Activated CD4-positive, alpha-beta T cell treated with anti-CD3 and anti-CD28 coated beads for 48 hours (primary cell): Measurements from ENCODE around the gene LDLR.
A peak's percentile ranks its signal among the peaks of the same experiment; 100 is the strongest.
"Not testable (repeated sequence)": the region's sequence is repeated elsewhere in the genome, so short reads cannot be mapped to it uniquely, and the experiment has no call there.

Source experiments
- DNase-seq: peaks from one replicate; pipeline ENCODE4 v3.0.0-alpha.2; 2020

Gene LDLR

DNA sequence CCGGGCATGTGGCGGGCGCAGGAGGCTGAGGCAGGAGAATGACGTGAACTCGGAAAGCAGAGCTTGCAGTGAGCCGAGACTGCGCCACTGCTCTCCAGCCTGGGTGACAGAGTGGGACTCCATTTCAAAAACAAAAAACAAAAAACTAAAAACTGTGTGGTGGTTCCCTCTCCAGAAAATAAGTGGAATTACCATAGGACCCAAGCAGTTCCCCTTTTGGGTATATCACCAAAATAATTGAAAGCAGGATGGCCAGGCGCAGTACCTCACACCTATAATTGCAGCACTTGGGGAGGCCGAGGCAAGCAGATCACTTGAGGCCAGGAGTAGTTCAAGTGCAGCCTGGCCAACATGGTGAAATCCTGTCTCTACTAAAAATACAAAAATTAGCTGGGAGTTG lies 15.7 kb upstream of the LDLR start:
- DNase-seq, result no peak

- not testable (repeated sequence) for DNase-seq
Measured at GRCh38 chr19:11076792-11077191, 12.5 kb upstream of the LDLR start.

DNA sequence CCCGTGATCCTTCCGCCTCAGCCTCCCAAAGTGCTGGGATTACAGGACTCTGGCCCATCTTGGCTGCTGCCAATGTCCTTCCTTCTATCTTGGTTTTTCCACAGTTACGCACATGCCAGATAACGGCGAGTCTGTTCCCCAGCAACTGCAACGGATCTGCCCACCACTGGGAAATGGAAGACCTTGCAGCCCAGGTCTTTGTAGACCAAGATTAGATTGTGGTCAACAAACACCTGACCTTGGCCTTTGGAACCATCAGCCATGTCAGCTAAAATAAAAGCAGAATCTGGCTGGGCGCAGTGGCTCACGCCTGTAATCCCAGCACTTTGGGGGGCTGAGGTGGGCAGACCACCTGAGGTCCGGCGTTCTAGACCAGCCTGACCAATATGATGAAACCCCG lies 10.4 kb upstream of the LDLR start:
- DNase-seq, result no peak

- no peak for DNase-seq
Measured at GRCh38 chr19:11079999-11080398, 9.3 kb upstream of the LDLR start.

DNA sequence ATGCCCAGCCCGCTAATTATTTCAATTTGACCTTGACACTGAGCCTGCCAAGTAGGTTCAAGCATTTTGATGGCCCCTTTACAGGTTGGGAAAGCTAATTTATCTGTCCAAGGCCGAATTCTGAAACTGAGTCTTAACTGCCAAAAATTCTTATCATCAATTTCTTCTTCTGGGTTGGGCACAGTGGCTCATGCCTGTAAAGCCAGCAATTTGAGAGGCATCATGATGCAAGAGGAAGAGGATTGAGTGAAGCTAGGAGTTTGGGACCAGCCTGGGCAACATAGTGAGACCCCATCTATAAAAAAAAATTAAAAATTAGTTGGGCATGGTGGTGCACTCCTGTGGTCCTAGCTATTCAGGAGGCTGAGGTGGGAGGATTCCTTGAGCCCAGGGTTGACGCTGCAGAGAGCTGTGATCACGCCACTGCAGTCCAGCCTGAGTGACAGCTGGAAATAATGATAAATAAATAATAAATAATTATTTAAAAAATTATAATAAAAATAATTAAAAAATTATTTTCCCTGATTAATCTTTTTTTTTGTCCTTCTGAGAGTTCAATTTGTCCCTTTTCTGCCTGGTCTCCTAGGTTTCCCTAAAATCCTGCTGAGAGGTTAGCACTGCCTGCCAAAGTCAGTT lies 1.3 kb upstream of the LDLR start:
- no peak for DNase-seq

GRCh38 chr19:11088506-11089253 lies 583 bp upstream of the LDLR start:
- DNase-seq, result no peak

DNA sequence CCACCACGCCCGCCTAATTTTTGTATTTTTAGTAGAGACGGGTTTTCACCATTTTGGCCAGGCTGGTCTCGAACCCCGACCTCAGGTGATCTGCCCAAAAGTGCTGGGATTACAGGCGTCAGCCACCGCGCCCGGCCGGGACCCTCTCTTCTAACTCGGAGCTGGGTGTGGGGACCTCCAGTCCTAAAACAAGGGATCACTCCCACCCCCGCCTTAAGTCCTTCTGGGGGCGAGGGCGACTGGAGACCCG lies 676 bp downstream of the LDLR start:
- not testable (repeated sequence) for DNase-seq

DNA sequence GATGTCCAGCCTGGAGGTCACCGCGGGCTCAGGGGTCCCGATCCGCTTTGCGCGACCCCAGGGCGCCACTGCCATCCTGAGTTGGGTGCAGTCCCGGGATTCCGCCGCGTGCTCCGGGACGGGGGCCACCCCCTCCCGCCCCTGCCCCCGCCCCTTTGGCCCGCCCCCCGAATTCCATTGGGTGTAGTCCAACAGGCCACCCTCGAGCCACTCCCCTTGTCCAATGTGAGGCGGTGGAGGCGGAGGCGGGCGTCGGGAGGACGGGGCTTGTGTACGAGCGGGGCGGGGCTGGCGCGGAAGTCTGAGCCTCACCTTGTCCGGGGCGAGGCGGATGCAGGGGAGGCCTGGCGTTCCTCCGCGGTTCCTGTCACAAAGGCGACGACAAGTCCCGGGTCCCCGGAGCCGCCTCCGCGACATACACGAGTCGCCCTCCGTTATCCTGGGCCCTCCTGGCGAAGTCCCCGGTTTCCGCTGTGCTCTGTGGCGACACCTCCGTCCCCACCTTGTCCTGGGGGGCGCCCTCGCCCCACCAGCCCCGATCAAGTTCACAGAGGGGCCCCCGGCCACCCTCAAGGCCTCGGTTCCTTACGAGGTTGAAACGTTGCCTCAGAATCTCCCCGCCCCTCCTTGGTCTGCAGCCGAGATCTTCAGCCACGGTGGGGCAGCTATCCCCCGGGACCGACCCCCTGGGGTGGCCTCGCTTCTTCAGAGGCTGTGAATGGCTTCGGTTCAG lies 1.2 kb downstream of the LDLR start:
- peak; percentile 99 for DNase-seq

DNA sequence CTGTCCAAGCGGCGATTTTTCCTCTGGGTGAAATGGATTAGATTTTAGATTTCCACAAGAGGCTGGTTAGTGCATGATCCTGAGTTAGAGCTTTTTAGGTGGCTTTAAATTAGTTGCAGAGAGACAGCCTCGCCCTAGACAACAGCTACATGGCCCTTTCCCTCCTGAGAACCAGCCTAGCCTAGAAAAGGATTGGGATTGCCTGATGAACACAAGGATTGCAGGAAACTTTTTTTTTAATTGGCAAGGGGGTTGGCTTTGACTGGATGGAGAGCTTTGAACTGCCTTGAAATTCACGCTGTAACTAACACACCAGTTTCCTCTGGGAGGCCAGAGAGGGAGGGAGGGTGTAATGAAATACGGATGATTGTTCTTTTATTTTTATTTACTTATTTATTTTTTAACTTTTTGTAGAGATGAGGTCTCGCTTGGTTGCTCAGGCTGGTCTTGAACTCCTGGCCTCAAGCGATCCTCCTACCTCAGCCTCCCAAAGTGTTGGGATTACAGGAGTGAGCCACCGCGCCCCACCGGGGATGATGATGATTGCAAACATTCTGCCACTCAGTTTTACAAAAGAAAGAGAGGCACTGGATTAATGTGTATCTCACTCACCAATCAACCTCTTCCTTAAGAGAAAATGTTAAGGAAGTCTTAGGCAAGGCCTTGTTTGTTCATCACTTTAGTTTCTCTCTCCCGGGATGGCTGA lies 1.9 kb downstream of the LDLR start:
- no peak for DNase-seq

- DNase-seq, result peak; percentile 54
Measured at GRCh38 chr19:11091703-11092153, 2.5 kb downstream of the LDLR start.

DNA sequence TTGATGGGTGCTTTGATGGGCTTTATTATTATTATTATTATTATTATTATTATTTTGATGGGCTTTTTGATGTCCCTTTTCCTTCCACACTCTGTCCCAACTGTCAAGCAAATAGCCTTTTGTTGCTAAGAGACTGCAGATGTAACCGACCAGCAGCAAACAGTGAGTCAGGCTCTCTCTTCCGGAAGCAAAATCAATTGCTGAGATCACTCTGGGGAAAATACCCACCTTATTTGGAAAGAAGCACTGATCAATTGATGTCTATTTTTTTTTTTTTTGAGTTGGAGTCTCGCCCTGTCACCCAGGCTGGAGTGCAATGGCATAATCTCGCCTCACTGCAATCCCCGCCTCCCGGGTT lies 2.9 kb downstream of the LDLR start:
- DNase-seq, result peak; percentile 42

DNA sequence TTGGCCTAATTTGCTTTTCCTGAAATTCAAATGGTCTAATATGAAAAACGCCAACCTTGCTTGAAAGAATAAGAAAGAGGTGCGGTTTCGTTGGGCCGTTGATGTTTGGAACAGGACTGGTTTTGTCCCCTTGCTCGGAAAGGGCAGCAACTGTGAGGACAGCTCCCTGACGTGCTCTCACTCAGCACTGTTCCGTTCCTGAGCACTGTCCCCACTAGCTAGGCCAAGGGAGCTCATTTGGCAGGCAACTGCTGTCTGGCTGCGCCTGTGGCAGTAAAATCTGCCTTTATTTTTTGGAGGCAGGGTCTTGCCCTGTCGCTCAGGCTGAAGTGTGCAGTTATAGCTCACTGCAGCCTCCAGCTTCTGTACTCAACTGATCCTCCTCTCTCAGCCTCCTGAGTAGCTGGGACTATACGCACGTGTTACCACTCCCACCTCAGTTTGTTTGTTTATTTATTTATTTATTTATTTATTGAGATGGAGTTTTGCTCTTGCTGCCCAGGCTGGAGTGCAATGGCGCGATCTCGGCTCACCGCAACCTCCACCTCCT lies 4.5 kb downstream of the LDLR start:
- DNase-seq, result no peak

DNA sequence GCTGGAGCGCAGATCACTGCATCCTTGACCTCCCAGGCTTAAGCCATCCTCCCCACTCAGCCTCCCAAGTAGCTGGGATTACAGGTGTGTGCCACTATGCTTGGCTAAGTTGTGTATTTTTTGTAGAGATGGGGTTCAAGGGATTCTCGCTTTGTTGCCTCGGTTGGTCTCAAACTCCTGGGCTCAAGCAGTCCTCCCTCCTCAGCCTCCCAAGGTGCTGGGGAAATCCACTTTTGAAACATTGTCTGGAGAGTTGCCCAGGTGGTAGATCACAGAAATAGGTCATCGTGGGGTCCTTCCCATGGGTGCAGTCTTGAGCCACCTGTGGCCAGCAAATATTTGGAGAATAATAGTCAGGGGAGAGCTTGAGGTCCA lies 5.2 kb downstream of the LDLR start:
- DNase-seq, result no peak

- DNase-seq, result peak; percentile 47
Measured at GRCh38 chr19:11096210-11096841, 7.1 kb downstream of the LDLR start.

GRCh38 chr19:11097367-11097766 lies 8.1 kb downstream of the LDLR start:
- not testable (repeated sequence) for DNase-seq

DNA sequence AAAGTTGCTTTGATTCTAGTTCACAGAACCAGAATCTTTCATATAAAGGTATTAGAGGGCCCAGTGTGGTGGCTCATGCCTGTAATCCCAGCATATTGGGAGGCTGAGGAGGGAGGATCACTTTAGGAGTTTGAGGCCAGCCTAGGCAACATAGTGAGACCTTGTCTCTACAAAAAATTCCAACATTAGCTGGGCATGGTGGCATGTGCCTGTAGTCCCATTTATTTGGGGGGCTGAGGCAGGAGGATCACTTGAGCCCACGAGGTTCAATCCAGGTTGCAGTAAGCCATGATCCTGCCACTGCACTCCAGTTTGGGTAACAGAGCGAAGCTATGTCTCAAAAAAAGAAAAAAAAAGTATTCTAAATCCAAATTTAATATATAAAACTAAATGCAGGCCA lies 9.1 kb downstream of the LDLR start:
- no peak for DNase-seq

DNA sequence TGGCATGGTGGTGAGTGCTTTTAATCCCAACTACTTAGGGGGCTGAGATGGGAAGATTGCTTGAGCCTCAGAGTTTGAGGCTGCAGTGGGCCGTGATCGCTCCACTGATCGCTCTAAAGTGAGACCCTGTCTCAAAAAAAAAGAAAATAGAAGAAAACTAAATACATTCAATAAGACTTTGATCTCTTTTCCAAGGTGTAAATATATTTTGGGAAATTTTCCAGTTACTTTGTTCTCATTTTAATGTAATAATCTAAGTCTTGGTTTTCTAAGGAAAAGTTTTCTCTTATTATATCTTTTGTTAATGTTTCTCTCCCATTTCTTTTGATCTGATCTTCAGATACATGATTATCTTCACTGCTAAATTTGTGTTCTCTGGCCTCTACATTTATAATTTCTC lies 9.6 kb downstream of the LDLR start:
- no peak for DNase-seq

- DNase-seq, result no peak
Measured at GRCh38 chr19:11100049-11100448, 10.8 kb downstream of the LDLR start.

DNA sequence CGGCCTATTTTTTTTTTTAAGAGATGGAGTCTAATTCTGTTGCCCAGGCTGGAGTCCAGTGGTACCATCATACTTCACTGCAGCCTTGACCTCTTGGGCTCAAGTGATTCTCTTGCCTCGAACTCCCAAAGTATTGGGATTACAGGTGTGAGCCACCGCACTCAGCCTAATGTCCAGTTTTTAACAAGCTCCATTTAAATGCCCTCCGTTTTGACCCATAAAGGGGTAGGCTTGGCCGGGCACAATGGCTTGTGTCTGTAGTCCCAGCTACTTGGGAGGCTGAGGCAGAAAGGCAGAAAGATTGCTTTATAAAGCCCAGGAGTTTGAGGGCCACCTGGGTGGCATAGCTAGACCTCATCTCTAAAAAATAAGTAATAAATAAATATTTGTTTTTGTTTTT lies 11.8 kb downstream of the LDLR start:
- DNase-seq, result no peak

GRCh38 chr19:11102944-11103343 lies 13.7 kb downstream of the LDLR start:
- DNase-seq, result no peak

GRCh38 chr19:11103667-11104066 lies 14.4 kb downstream of the LDLR start:
- not testable (repeated sequence) for DNase-seq

- no peak for DNase-seq
Measured at GRCh38 chr19:11105014-11105636, 15.9 kb downstream of the LDLR start.

- no peak for DNase-seq
Measured at GRCh38 chr19:11106477-11106876, 17.2 kb downstream of the LDLR start.
